Measurements from ENCODE around the gene NKD1. TPM values are rescaled to one million over a fixed set of nuclear protein-coding genes. Genes with fewer than 3 reads are reported as not detected.

NKD1 gene
- total and polyA plus RNA-seq, 2 of the 8 experiments (the other 6 are each of a cell fraction or from before 2014, with no cell fraction given): 0.70 to 4.5 TPM

GRCh38 chr16:50683689-50684374 is 135.6 kb downstream of the NKD1 start:
- Histone ChIP-seq H3K23ac (ENCODE audit: insufficient read length) (no peak overlapping the region), H3K27me3 (replicated peaks in 1 of 4; ENCODE audit: control insufficient read depth in 3 of 4, extremely low read depth in 1 of 4, insufficient read depth in 3 of 4, low read length in 3 of 4) (no peaks in the 10 kb centered on the region), H4K5ac (ENCODE audit: insufficient read length, low read depth, low read length) (no peak overlapping the region), H3K4me1 (replicated peaks in 1 of 4; ENCODE audit: control insufficient read depth in 3 of 4, insufficient read depth in 4 of 4, low read length in 3 of 4) (no peaks in the 10 kb centered on the region), H3K18ac (ENCODE audit: extremely low read depth, low read length) (no peak overlapping the region), H3K14ac (ENCODE audit: insufficient read length) (no peak overlapping the region), H3K9ac (replicated peaks in 1 of 4; ENCODE audit: extremely low read depth in 1 of 4, low read depth in 3 of 4, low read length in 3 of 4) (no peak overlapping the region), H3K27ac (ENCODE audit: low read depth, low read length) (no peak overlapping the region), H3K9me3 (ENCODE audit: insufficient read depth in 2 of 2, low read depth in 1 of 2, low read length in 1 of 2) (no peaks in the 10 kb centered on the region), H2BK15ac (ENCODE audit: low read length) (no peak overlapping the region), H2BK12ac (ENCODE audit: low read depth, low read length) (no peak overlapping the region), H2BK120ac (replicated peaks; ENCODE audit: low read depth, low read length) (no peak overlapping the region), H2AFZ (ENCODE audit: low read length) (no peak overlapping the region), H3K79me1 (ENCODE audit: low read depth, low read length) (no peaks in the 10 kb centered on the region), H3K4me3 (ENCODE audit: extremely low read depth in 1 of 4, insufficient read depth in 2 of 4, low read depth in 3 of 4, low read length in 4 of 4) (no peak overlapping the region), H4K20me1 (replicated peaks in 1 of 2; ENCODE audit: control insufficient read depth in 1 of 2, insufficient read depth in 2 of 2, low read length in 2 of 2) (no peaks in the 10 kb centered on the region), H4K8ac (ENCODE audit: extremely low read depth, insufficient read depth, low read length) (no peak overlapping the region), H2AK5ac (ENCODE audit: low read depth, low read length) (no peak overlapping the region), H3K4me2 (ENCODE audit: insufficient read depth in 1 of 2, low read depth in 2 of 2, low read length in 2 of 2) (no peak overlapping the region), H3K36me3 (ENCODE audit: control insufficient read depth in 2 of 4, insufficient read depth in 4 of 4, low read length in 3 of 4) (no peaks in the 10 kb centered on the region), H3K56ac (replicated peaks; ENCODE audit: insufficient read length, low read depth, low read length) (no peak overlapping the region), H3K23me2 (ENCODE audit: low read depth, low read length) (peaks cover 2% of the 10 kb centered on the region; the same call in 1 of the 2 replicates), H4K91ac (replicated peaks; ENCODE audit: insufficient read length, low read length) (no peak overlapping the region), H2BK5ac (ENCODE audit: low read depth, low read length) (no peak overlapping the region), H2BK20ac (ENCODE audit: low read length) (no peak overlapping the region), H3K4ac (replicated peaks; ENCODE audit: insufficient read length, low read depth, low read length) (no peak overlapping the region), H3K79me2 (ENCODE audit: control insufficient read depth in 1 of 2, insufficient read depth in 2 of 2, low read length in 2 of 2) (no peaks in the 10 kb centered on the region)
- ChIA-PET POLR2A (ENCODE audit: partially characterized antibody) (no interaction called here), CTCF (ENCODE audit: partially characterized antibody) (interaction anchor here (1.5 to 5.3 kb wide), 3 partner anchors 11 to 122 kb away, joined by 6 to 34 read pairs (median 18); no protein-coding TSS in a partner anchor)
- DNase-seq (ENCODE audit: low read depth in 1 of 2, low spot score in 2 of 2) (no peak), FAIRE-seq (no peak)
- 83% methylated on average over 13 of the region's 14 CpGs; no CpG with 5 or more reads in 1 of the 2 experiments for WGBS, 2 experiments (ENCODE audit: extremely low coverage in 1 of 2, insufficient coverage in 1 of 2, insufficient read length in 1 of 2, insufficient replicate concordance in 2 of 2, low coverage in 1 of 2, low lambda C conversion rate in 2 of 2, missing lambda C conversion rate in 1 of 2)
- TF ChIP-seq SP4 (IDR thresholded peaks at IDR 0.05; ENCODE audit: low read length) (no peak), POLR2A (IDR thresholded peaks at IDR 0.05; ENCODE audit: control extremely low read depth in 1 of 2, low read depth in 2 of 2, low read length in 2 of 2) (no peak), NRF1 (IDR thresholded peaks at IDR 0.05; ENCODE audit: low read depth, low read length) (no peak), SIN3A (conservative IDR thresholded peaks at IDR 0.05 in 1 of 2, IDR thresholded peaks at IDR 0.05 in 1 of 2; ENCODE audit: low read depth in 1 of 2, low read length in 2 of 2) (no peak), GTF2F1 (IDR thresholded peaks at IDR 0.05; ENCODE audit: borderline replicate concordance, low read depth, low read length) (no peak), FOSL1 (IDR thresholded peaks at IDR 0.05; ENCODE audit: insufficient read depth, low read depth, low read length) (no peak), TCF12 (IDR thresholded peaks at IDR 0.05; ENCODE audit: low read depth, low read length) (no peak), SP2 (IDR thresholded peaks at IDR 0.05; ENCODE audit: low read length) (no peak), SIX5 (IDR thresholded peaks at IDR 0.05; ENCODE audit: low read depth, low read length) (no peak), SAP30 (IDR thresholded peaks at IDR 0.05; ENCODE audit: insufficient read depth, insufficient replicate concordance, low read length) (no peak), POU5F1 (IDR thresholded peaks at IDR 0.05; ENCODE audit: low read depth, low read length) (no peak)

All from H1 (cell line).